ENCODE results near the gene GAL3ST1.

GAL3ST1 gene

GRCh38 chr22:30526656-30527055, 47.8 kb downstream of the GAL3ST1 start:
- Histone ChIP-seq H4K20me1 (ENCODE audit: insufficient read depth, low read length) (no peaks in the 10 kb centered on the region), H2AFZ (ENCODE audit: low read depth, low read length) (no peak overlapping the region), H3K4me3 (ENCODE audit: low read depth in 1 of 2, low read length in 2 of 2) (no peak overlapping the region), H3K27ac (ENCODE audit: low read length) (no peak overlapping the region), H3K4me2 (ENCODE audit: insufficient read depth, low read length) (no peak overlapping the region), H3K4me1 (ENCODE audit: insufficient read depth, low read length) (no peaks in the 10 kb centered on the region), H3K9ac (ENCODE audit: low read depth, low read length) (no peak overlapping the region), H3K79me2 (ENCODE audit: insufficient read depth, low read length) (no peaks in the 10 kb centered on the region), H3K27me3 (ENCODE audit: insufficient read depth, low read length, poor library complexity) (peaks cover 7% of the 10 kb centered on the region), H3K36me3 (ENCODE audit: insufficient read depth, low read length) (no peaks in the 10 kb centered on the region), H3K9me3 (ENCODE audit: insufficient read depth, low read length, severe bottlenecking) (no peaks in the 10 kb centered on the region)
- ATAC-seq (ENCODE audit: insufficient read depth, low read depth) (no peak), DNase-seq (no peak)
- TF ChIP-seq EZH2 (IDR thresholded peaks at IDR 0.05; ENCODE audit: borderline replicate concordance, low read depth, low read length, severe bottlenecking) (no peak), CTCF (IDR thresholded peaks at IDR 0.05; ENCODE audit: borderline replicate concordance, extremely low read depth, low read length, poor library complexity, severe bottlenecking) (no peak)

- H4K20me1 ChIP-seq (ENCODE audit: insufficient read depth, low read length) = no peaks in the 10 kb centered on the region
- DNase-seq = no peak
- no peaks in the 10 kb centered on the region for H3K4me1 ChIP-seq (ENCODE audit: insufficient read depth, low read length)
- ATAC-seq (ENCODE audit: insufficient read depth, low read depth) = no peak
- H3K9ac ChIP-seq (ENCODE audit: low read depth, low read length) = no peak overlapping the region
- H3K9me3 ChIP-seq (ENCODE audit: insufficient read depth, low read length, severe bottlenecking) = no peaks in the 10 kb centered on the region
- H3K27me3 ChIP-seq (ENCODE audit: insufficient read depth, low read length, poor library complexity) = peaks cover 7% of the 10 kb centered on the region
- no peaks in the 10 kb centered on the region for H3K79me2 ChIP-seq (ENCODE audit: insufficient read depth, low read length)
- H3K4me3 ChIP-seq (ENCODE audit: low read depth in 1 of 2, low read length in 2 of 2) = no peak overlapping the region
- H3K4me2 ChIP-seq (ENCODE audit: insufficient read depth, low read length) = no peak overlapping the region
- no peaks in the 10 kb centered on the region for H3K36me3 ChIP-seq (ENCODE audit: insufficient read depth, low read length)
- no peak overlapping the region for H2AFZ ChIP-seq (ENCODE audit: low read depth, low read length)
- no peak overlapping the region for H3K27ac ChIP-seq (ENCODE audit: low read length)
- TF ChIP-seq CTCF (IDR thresholded peaks at IDR 0.05; ENCODE audit: borderline replicate concordance, extremely low read depth, low read length, poor library complexity, severe bottlenecking) = no peak
These were observed 50.6 kb downstream of the GAL3ST1 start for GRCh38 chr22:30523646-30524489.

- H3K4me3 ChIP-seq (ENCODE audit: low read depth in 1 of 2, low read length in 2 of 2) = no peak overlapping the region
- ATAC-seq (ENCODE audit: insufficient read depth, low read depth) (no peak), DNase-seq (no peak)
- no peak for TF ChIP-seq EZH2 (IDR thresholded peaks at IDR 0.05; ENCODE audit: borderline replicate concordance, low read depth, low read length, severe bottlenecking)
- TF ChIP-seq CTCF (IDR thresholded peaks at IDR 0.05; ENCODE audit: borderline replicate concordance, extremely low read depth, low read length, poor library complexity, severe bottlenecking) = no peak
- H3K27me3 ChIP-seq (ENCODE audit: insufficient read depth, low read length, poor library complexity) = peaks cover 7% of the 10 kb centered on the region
- H4K20me1 ChIP-seq (ENCODE audit: insufficient read depth, low read length) = no peaks in the 10 kb centered on the region
- H3K27ac ChIP-seq (ENCODE audit: low read length) = no peak overlapping the region
- H3K36me3 ChIP-seq (ENCODE audit: insufficient read depth, low read length) = no peaks in the 10 kb centered on the region
- H3K4me2 ChIP-seq (ENCODE audit: insufficient read depth, low read length) = no peak overlapping the region
- no peak overlapping the region for H3K9ac ChIP-seq (ENCODE audit: low read depth, low read length)
- H3K4me1 ChIP-seq (ENCODE audit: insufficient read depth, low read length) = no peaks in the 10 kb centered on the region
- no peaks in the 10 kb centered on the region for H3K79me2 ChIP-seq (ENCODE audit: insufficient read depth, low read length)
- no peaks in the 10 kb centered on the region for H3K9me3 ChIP-seq (ENCODE audit: insufficient read depth, low read length, severe bottlenecking)
- no peak overlapping the region for H2AFZ ChIP-seq (ENCODE audit: low read depth, low read length)
These were observed 52.9 kb downstream of the GAL3ST1 start for GRCh38 chr22:30521368-30522156.
